Gastroesophageal sphincter (tissue), 3 donors: Measurements from ENCODE around the gene SOWAHC.

ENCODE experiments used
- EP300 ChIP-seq: sonication (generic); formaldehyde crosslinking; IDR thresholded peaks from one replicate; pipeline ENCODE4 v1.6.1; 2017; ENCODE audit warnings: antibody characterized with exemption, mild to moderate bottlenecking
- POLR2A ChIP-seq, 2 donors: fragments of 450-650 bp; IDR thresholded peaks; one replicate each; pipeline ENCODE4 v1.6.1; 2017; ENCODE audit warnings: antibody characterized with exemption in 2 of 2, mild to moderate bottlenecking in 2 of 2, moderate library complexity in 1 of 2
- POLR2AphosphoS5 ChIP-seq: sonication (generic); formaldehyde crosslinking; IDR thresholded peaks from one replicate; pipeline ENCODE4 v1.6.1; 2017; ENCODE audit warnings: antibody characterized with exemption
- TF ChIP-seq, protein P1 (sequence below), 4 experiments: fragments of 200-600 bp in 2 of 4; fragments of 450-650 bp in 2 of 4; sonication (generic) in 1 of 4; IDR thresholded peaks; one replicate each; pipeline ENCODE4 v1.5.1; 2017 to 2019; ENCODE audit warnings: antibody characterized with exemption in 4 of 4, mild to moderate bottlenecking in 2 of 4, moderate library complexity in 2 of 4

DNA sequence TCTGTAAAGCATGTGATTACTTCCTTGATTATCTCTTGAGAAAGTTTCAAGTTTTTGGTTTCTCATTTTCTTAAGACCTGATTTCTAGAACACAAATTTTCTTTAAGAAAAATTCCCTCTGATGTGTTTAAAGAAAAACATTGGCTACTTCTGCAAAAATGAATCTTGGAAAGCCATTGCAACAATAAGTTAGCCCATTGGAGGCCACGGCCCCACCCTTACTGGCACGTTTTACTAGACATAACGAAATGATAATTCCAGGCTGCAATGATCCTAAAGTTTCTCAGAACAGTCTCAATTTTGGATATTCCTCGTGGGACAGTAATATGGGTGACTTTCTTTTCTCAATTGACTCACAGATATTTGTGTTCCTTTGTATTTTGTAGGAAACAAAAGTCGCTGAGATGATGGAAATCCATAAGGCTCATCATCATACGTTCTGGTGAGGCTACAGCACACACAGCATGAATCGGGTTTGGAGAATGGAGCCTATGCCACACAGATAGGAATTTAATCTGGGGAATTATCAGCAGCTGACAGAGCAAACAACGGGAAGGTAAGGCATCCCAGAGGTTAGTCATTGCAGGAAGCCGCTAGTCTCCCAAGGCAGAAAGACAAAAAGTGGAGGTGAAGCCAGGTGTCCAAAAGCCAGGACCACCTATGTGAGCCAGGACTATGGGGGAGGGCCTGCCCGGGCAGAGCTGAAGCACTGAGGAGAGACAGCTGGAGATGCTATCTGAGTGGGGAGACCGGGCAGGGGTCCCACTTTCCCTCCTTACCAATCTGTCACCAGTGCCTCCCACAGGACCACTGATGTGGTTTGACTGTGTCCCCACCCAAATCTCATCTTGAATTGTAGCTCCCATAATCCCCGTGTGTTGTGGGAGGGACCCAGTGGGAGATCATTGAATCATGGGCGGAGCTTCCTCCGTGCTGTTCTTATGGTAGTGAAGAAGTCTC, 35.9 kb downstream of the SOWAHC start:
- TF ChIP-seq, protein P1, sequence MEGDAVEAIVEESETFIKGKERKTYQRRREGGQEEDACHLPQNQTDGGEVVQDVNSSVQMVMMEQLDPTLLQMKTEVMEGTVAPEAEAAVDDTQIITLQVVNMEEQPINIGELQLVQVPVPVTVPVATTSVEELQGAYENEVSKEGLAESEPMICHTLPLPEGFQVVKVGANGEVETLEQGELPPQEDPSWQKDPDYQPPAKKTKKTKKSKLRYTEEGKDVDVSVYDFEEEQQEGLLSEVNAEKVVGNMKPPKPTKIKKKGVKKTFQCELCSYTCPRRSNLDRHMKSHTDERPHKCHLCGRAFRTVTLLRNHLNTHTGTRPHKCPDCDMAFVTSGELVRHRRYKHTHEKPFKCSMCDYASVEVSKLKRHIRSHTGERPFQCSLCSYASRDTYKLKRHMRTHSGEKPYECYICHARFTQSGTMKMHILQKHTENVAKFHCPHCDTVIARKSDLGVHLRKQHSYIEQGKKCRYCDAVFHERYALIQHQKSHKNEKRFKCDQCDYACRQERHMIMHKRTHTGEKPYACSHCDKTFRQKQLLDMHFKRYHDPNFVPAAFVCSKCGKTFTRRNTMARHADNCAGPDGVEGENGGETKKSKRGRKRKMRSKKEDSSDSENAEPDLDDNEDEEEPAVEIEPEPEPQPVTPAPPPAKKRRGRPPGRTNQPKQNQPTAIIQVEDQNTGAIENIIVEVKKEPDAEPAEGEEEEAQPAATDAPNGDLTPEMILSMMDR (IDR thresholded peaks at IDR 0.05) = no peak
- TF ChIP-seq POLR2AphosphoS5 = no peak
- no peak for TF ChIP-seq EP300
- no peak for TF ChIP-seq POLR2A (IDR thresholded peaks at IDR 0.05)
